ENCODE results near the gene DNAH11.
"Not testable (repeated sequence)": the region's sequence is repeated elsewhere in the genome, so short reads cannot be mapped to it uniquely, and the experiment has no call there.

DNAH11 gene

GRCh38 chr7:21617916-21618390 is 75.1 kb downstream of the DNAH11 start:
- no peak for DNase-seq

- DNase-seq: no peak
Measured at GRCh38 chr7:21618706-21619105, 75.9 kb downstream of the DNAH11 start.

DNA sequence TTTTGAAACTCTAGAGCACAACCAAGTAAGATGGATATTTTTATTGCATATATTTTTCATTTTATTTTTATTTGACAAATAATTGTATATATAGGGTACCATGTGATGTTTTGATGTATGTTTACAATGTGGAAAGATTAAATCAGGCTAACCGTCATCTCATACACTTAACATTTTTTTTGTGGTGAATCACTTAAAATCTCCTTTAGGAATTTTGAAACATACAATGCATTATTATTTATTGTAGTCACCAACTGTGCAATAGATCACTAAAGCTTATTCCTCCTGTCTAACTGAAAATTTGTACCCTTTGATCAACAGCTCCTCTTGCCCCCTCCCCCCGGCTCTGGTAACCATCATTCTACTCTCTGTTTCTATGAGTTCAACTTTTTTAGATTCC is 77.2 kb downstream of the DNAH11 start:
- no peak for DNase-seq

GRCh38 chr7:21624320-21624719 is 81.5 kb downstream of the DNAH11 start:
- DNase-seq: no peak

DNA sequence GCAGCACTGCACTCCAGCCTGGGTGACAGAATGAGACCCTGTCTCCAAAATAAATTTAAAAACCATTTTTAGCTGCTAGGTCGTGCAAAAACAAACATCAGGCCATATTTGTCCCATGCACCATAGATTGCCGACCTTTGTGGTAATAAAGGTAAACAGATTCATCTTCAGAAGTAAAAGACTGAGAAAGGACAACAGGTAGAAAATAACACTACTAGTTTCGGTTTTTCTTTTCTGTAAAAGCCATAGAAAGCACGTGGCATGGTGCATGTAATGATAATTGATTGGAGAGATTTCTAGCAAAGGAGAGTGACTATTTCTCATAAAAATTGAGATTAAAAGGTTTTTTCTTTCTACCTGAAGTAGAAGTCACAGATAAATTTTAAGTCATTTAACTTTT is 93.9 kb downstream of the DNAH11 start:
- no peak for DNase-seq

DNA sequence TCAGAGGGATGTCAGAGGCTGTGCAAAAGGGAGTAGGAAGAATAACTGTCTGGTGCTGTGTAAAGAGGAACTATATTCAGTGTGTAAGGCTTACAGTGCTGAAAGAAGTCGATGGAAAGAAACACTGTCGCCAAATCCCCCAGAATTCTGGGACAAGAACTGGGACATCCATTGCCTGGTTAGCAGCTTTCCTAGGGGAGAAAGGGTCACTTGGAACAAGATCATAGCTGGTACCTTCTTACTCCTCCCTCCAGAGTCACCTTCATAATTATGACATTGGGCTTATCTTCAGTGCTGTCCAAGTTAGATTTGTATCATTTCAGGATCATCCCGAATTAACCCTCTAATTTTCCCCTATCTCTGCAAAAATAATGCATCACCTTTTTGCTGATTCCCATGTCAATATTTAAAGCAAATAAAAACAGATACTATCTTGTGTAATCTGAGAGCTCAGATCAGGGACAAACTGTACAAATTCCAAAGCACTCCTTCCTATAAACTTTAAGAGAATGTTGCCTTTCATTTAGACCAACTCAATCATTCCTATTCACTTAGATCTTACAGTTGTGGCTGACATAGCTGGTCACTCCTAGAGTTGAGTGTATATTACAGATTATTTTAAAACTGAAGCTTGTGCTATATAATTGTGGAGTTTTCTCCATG is 96.5 kb downstream of the DNAH11 start:
- no peak for DNase-seq

- DNase-seq: no peak
Measured at GRCh38 chr7:21640105-21640504, 97.3 kb downstream of the DNAH11 start.

GRCh38 chr7:21641546-21641945 is 98.7 kb downstream of the DNAH11 start:
- DNase-seq: no peak

DNA sequence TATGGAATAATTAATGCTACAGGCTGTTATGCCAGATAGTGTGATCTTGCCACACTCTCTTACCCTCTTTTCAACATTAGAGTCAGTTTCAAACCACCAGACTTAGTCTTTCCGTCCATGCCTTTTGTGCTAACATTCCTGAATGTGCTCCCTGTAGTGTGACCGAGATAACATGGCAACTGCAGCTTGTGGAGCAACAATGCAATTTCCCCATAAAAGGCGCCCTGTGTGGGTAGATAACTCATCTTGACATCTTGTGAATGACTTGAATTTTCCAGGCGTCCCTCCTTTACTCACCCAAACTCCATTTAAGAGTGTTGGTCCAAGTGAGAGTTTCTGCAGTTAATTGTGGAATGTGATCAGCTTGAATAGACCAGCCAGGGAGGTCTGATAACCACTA is 99.6 kb downstream of the DNAH11 start:
- no peak for DNase-seq

- no peak for DNase-seq
Measured at GRCh38 chr7:21651697-21652096, 108.9 kb downstream of the DNAH11 start.

DNA sequence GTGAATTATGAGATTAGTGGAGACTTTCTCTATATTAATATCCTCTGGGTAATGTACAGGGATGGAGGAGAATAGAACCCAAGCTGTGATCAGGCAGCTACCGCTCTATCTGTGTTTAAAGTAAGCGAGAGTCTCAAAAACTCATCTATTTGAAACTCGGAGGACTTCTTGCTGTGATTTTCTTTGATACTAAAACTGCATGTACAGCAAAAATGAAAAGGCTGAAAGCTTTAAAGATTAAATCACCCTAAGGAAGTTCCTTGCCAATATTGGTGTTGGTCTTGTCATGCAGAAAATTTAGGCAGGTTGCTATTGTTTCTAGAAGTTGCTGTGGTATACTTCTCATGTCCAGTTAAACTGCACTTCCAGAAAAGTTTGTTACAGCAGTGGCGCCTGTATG is 110.8 kb downstream of the DNAH11 start:
- DNase-seq: no peak

DNA sequence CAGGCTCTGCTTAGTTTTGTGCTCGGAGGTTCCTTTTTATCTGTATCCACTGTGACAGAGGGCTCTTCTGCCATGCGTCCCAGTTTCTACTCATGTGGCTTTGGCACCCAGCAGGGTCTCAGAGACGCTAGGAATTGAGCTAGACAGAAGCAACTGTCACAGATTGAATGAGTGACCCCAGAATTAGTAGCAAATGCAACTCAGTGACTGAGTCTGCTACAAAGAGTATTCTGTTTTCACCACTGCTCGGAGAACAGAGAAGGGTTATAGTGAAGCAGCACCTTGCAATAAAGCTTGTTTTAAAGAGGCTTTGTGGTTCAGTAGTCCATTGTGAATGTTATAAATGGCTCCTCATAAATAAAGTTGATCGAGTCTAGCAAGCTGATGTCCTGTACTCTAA is 113.2 kb downstream of the DNAH11 start:
- DNase-seq: no peak

DNA sequence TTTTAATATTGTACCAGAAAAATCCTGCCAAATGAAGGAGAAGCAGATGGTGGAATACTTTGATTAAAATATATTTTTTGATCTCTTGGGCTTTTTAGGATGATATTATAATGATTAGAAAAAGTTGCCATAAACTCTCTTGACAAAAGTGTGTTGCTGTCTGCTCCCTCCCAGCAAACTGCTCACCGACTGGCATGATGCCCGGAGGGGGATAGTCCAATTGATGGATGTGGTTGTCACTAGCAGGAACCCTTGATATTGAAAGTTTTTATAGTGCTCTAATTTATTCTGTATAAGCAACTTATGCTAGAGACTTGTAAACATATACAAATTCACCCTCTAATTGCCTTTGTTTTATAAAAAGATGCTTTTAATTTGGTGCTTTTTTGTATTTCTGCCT is 114.0 kb downstream of the DNAH11 start:
- no peak for DNase-seq

DNA sequence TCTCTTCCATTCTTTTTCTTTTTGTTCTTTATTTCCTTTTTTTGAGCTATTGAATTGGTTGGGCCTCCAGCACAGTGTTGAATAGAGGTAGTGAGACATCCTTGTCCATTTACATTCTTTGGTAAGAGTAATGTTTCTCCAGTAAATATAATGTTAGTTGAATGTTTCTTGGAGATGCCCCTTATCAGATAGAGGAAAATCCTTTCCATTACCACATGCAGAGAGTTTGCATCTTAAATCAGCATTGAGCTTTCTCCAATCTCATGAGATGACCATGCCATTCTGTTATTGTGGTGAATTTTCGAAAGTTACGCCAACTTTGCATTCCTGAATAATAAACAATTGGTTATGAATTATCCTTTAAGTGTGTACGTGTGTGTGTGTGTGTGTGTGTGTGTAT is 127.7 kb downstream of the DNAH11 start:
- DNase-seq: no peak

DNA sequence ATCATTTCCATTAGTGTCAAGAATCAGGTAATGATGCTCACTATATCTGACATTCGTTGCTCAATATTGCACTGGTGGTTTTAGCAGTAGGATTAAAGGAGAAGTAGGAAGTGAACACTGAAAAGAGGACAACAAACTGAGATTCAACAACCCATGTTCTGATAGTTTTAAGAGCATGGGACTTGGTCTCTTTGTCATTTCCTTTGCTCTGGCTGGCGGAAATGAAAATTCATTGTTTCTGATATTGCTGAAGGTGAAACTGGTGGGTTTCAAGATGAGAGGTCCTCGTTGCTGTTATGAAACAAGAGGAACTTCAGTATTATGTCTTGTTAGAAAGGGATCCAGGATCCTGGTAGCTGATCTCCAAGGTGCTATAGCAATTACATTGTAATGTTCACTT is 129.0 kb downstream of the DNAH11 start:
- DNase-seq: no peak

- no peak for DNase-seq
Measured at GRCh38 chr7:21675255-21675654, 132.4 kb downstream of the DNAH11 start.

DNA sequence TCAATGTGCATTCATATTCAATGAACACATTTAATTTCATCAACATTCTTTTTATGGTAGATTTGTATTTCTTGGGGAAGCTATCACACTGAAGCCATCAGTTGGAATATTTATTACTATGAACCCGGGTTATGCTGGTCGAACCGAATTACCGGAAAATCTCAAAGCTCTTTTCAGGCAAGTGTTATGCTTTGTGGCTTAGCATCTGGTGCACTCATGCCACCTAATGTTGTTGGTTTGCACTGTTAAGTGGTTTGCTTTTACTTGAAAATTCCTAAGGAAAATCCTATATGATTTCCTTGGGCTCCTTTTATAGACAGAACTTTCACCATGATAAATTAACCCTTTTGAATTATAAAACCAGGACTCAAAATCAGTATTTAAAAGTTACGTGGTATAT is 147.9 kb downstream of the DNAH11 start:
- DNase-seq: no peak

DNA sequence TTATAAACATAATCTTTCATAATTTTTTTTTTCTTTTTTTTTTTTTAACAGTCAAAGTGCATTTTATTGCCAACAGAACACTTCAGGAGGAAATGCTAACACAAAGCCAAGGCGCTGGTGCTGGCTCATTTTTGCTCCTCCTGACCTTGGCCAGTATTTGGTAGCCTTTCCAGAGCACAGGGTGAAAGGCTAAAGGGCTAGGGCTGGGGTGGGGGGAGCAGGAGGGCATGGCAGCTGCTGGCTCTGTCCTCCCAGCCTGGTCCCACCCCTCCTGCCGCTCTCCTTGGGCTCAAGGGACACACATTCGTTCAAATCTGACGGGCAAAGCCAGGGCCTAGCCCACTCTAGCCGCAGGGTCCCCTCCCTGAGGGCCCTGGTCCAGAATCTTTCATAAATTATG is 148.3 kb downstream of the DNAH11 start:
- DNase-seq: not testable (repeated sequence)

GRCh38 chr7:21700587-21700986 is 157.7 kb downstream of the DNAH11 start:
- DNase-seq: not testable (repeated sequence)

- no peak for DNase-seq
Measured at GRCh38 chr7:21702303-21702702, 159.5 kb downstream of the DNAH11 start.

- no peak for DNase-seq
Measured at GRCh38 chr7:21704359-21704758, 161.5 kb downstream of the DNAH11 start.

- DNase-seq: no peak
Measured at GRCh38 chr7:21706131-21706530, 163.3 kb downstream of the DNAH11 start.

DNA sequence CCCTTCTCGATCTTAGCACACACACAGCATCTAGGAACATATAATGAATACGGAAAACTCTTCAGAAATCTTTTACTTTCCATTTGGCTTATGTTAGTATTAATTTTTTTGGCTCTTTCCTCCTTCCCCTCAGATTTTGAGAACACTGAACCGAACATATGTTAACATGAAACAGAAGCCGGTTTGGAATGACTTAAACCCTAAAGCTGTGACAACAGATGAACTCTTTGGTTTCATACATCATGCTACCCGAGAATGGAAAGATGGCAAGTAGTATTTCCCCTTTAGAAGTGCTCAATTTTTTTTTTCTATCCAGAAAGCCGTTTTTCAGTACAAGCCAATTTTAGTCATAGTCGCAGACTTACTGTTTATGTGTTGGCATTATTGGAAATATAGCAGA is 164.7 kb downstream of the DNAH11 start:
- no peak for DNase-seq

- DNase-seq: no peak
Measured at GRCh38 chr7:21708096-21708495, 165.3 kb downstream of the DNAH11 start.

- DNase-seq: no peak
Measured at GRCh38 chr7:21717323-21717722, 174.5 kb downstream of the DNAH11 start.

Data from activated CD4-positive, alpha-beta T cell treated with anti-CD3 and anti-CD28 coated beads for 1 hour (primary cell).